GM12878 (cell line): ENCODE data around the gene ADAMTS6. TPM values are rescaled to one million over a fixed set of nuclear protein-coding genes. Genes with fewer than 3 reads are reported as not detected.

ENCODE experiments used
- ATAC-seq: fragments of 200-7000 bp; cut with Tn5 transposase; 3 replicates; pipeline ENCODE4 v1.9.1; 2020; ENCODE audit warnings: mild to moderate bottlenecking, moderate library complexity
- BruUV-seq: library from RNA; stranded (reverse); fragments of 400-500 nt; replicated peaks from 2 replicates; lab custom pipeline; 2021; lab: Mats Ljungman, UMichigan
- CTCF ChIA-PET: fragments of 300-600 bp; sonication (Branson Sonifier 250); formaldehyde crosslinking; extraction: SDS; loops from one replicate; lab custom pipeline; 2021; ENCODE audit warnings: inconsistent platforms; lab: Yijun Ruan, JAX
- POLR2A ChIA-PET: fragments of 350-600 bp; formaldehyde crosslinking; extraction: SDS; loops from one replicate; lab custom pipeline; 2021; ENCODE audit warnings: inconsistent platforms; lab: Charles Lee
- RAD21 ChIA-PET: fragments of 300-600 bp; sonication (Branson Sonifier 250); formaldehyde crosslinking; loops from one replicate; lab custom pipeline; 2023; ENCODE audit warnings: antibody characterized with exemption; ENCODE audit not compliant: unreplicated experiment; lab: Charles Lee
- SMC1A ChIA-PET: fragments of 300-600 bp; sonication (Branson Sonifier 250); formaldehyde crosslinking; loops from one replicate; lab custom pipeline; 2023; ENCODE audit not compliant: unreplicated experiment, uncharacterized antibody; lab: Charles Lee
- DNase-seq: peaks from one replicate; pipeline ENCODE4 v3.0.0-alpha.2; 2011; ENCODE audit warnings: low read depth, low spot score
- FAIRE-seq: peaks from 3 replicates; lab custom pipeline; 2011; peaks lifted over from hg19 to GRCh38; lab: Jason Lieb, UNC
- H2AFZ ChIP-seq: 2 replicates; pipeline ENCODE4 v1.6.0; 2011; ENCODE audit warnings: low read depth, low read length, control low read depth; ENCODE audit not compliant: control insufficient read depth
- H3K27ac ChIP-seq: 2 replicates; pipeline ENCODE4 v1.5.1; 2011; ENCODE audit warnings: control low read depth; ENCODE audit not compliant: control insufficient read depth, insufficient read depth
- H3K27me3 ChIP-seq, 2 experiments: replicated peaks in 1 of 2; 2 replicates each; pipeline versions ENCODE4 v1.6.0 to v1.6.1; 2011; ENCODE audit warnings: low read length in 1 of 2; ENCODE audit not compliant: control insufficient read depth in 2 of 2, insufficient read depth in 2 of 2
- H3K36me3 ChIP-seq, 2 experiments: 2 replicates each; pipeline ENCODE4 v1.5.1; 2011; ENCODE audit warnings: low read length in 1 of 2; ENCODE audit not compliant: control insufficient read depth in 2 of 2, insufficient read depth in 2 of 2
- H3K4me1 ChIP-seq: 2 replicates; pipeline ENCODE4 v1.6.1; 2011; ENCODE audit warnings: mild to moderate bottlenecking, low read length, moderate library complexity, mixed read lengths; ENCODE audit not compliant: control insufficient read depth, insufficient read depth
- H3K4me2 ChIP-seq: 2 replicates; pipeline ENCODE4 v1.6.0; 2011; ENCODE audit warnings: control low read depth; ENCODE audit not compliant: control insufficient read depth, insufficient read depth
- H3K4me3 ChIP-seq: fragments of 200-600 bp; sonication (generic); 2 replicates; pipeline ENCODE4 v1.5.1; 2016
- H3K79me2 ChIP-seq: 2 replicates; pipeline ENCODE4 v1.6.0; 2011; ENCODE audit warnings: low read length; ENCODE audit not compliant: control insufficient read depth, insufficient read depth
- H3K9ac ChIP-seq: 2 replicates; pipeline ENCODE4 v1.8.0; 2011; ENCODE audit warnings: low read length, control low read depth, mixed read lengths; ENCODE audit not compliant: control insufficient read depth, insufficient read depth
- H3K9me3 ChIP-seq: replicated peaks from 3 replicates; pipeline ENCODE4 v1.5.1; 2011; ENCODE audit warnings: mild to moderate bottlenecking, low read length; ENCODE audit not compliant: control insufficient read depth, insufficient read depth
- H4K20me1 ChIP-seq: 2 replicates; pipeline ENCODE4 v1.6.0; 2011; ENCODE audit not compliant: control insufficient read depth, insufficient read depth
- ASH2L ChIP-seq: fragments of 300-600, 200-600 bp; sonication (generic); IDR thresholded peaks from 2 replicates; pipeline ENCODE4 v1.6.1; 2017; ENCODE audit warnings: low read depth, mild to moderate bottlenecking, borderline replicate concordance
- ATF3 ChIP-seq: IDR thresholded peaks from 2 replicates; pipeline ENCODE4 v1.6.1; 2011; ENCODE audit warnings: low read depth, mild to moderate bottlenecking, low read length, moderate library complexity, borderline replicate concordance; ENCODE audit errors: extremely low read depth
- CBFB ChIP-seq: IDR thresholded peaks from 2 replicates; pipeline ENCODE4 v1.6.1; 2016; ENCODE audit warnings: antibody characterized with exemption, low read depth
- E2F8 ChIP-seq: fragments of 450-650 bp; IDR thresholded peaks from 2 replicates; pipeline ENCODE4 v1.6.1; 2018; ENCODE audit warnings: mild to moderate bottlenecking, low read depth, moderate library complexity; ENCODE audit not compliant: partially characterized antibody
- IKZF2 ChIP-seq, 2 experiments: fragments of 450-650 bp; IDR thresholded peaks; 2 replicates each; pipeline ENCODE4 v1.6.1; 2017; ENCODE audit warnings: mild to moderate bottlenecking in 2 of 2, moderate library complexity in 2 of 2
- MYB ChIP-seq: fragments of 150-350 bp; IDR thresholded peaks from 2 replicates; pipeline ENCODE4 v1.6.1; 2014; ENCODE audit warnings: mild to moderate bottlenecking, low read depth, low read length, borderline replicate concordance
- MYC ChIP-seq: IDR thresholded peaks from 2 replicates; pipeline ENCODE4 v1.6.1; 2011; ENCODE audit warnings: mild to moderate bottlenecking, low read length, moderate library complexity, inconsistent platforms; ENCODE audit not compliant: insufficient read depth, insufficient replicate concordance, insufficient read length, severe bottlenecking
- NFYA ChIP-seq: IDR thresholded peaks from 2 replicates; pipeline ENCODE4 v1.6.1; 2011; ENCODE audit warnings: low read depth, mild to moderate bottlenecking, low read length, improper control_type of control experiment, borderline replicate concordance
- POLR2A ChIP-seq: IDR thresholded peaks from 2 replicates; pipeline ENCODE4 v1.6.1; 2011; ENCODE audit warnings: low read depth, mild to moderate bottlenecking, low read length
- POLR2AphosphoS2 ChIP-seq: IDR thresholded peaks from 2 replicates; pipeline ENCODE4 v1.6.1; 2011; ENCODE audit warnings: low read depth, mild to moderate bottlenecking, low read length, improper control_type of control experiment, moderate library complexity
- SIN3A ChIP-seq: IDR thresholded peaks from 2 replicates; pipeline ENCODE4 v1.6.1; 2012; ENCODE audit warnings: low read depth, low read length, improper control_type of control experiment
- SMC3 ChIP-seq: IDR thresholded peaks from 2 replicates; pipeline ENCODE4 v1.6.1; 2011; ENCODE audit warnings: low read length, improper control_type of control experiment, borderline replicate concordance
- SP1 ChIP-seq: IDR thresholded peaks from one replicate; pipeline ENCODE4 v1.6.1; 2011; ENCODE audit warnings: low read depth, low read length
- SPI1 ChIP-seq: IDR thresholded peaks from 2 replicates; pipeline ENCODE4 v1.6.1; 2011; ENCODE audit warnings: low read depth, mild to moderate bottlenecking, low read length, moderate library complexity, borderline replicate concordance; ENCODE audit not compliant: insufficient read depth
- SRF ChIP-seq, 2 experiments: IDR thresholded peaks; 2 replicates each; pipeline ENCODE4 v1.6.1; 2011; ENCODE audit warnings: low read depth in 2 of 2, low read length in 2 of 2, mild to moderate bottlenecking in 1 of 2, moderate library complexity in 1 of 2
- TCF12 ChIP-seq: IDR thresholded peaks from 2 replicates; pipeline ENCODE4 v1.6.1; 2011; ENCODE audit warnings: low read depth, mild to moderate bottlenecking, low read length
- YBX1 ChIP-seq: fragments of 450-650 bp; IDR thresholded peaks from 2 replicates; pipeline ENCODE4 v1.6.1; 2016; ENCODE audit warnings: antibody characterized with exemption
- ZBED1 ChIP-seq: IDR thresholded peaks from 2 replicates; pipeline ENCODE4 v1.6.1; 2016; ENCODE audit warnings: borderline replicate concordance
- WGBS: methylation state at CpG from one replicate; pipeline ENCODE4 v1.1.6; 2016; ENCODE audit warnings: low lambda C conversion rate; ENCODE audit not compliant: insufficient replicate concordance, insufficient coverage; ENCODE audit errors: missing lambda C conversion rate; 5-methylcytosine and 5-hydroxymethylcytosine counted together
- in situ Hi-C: fragments of 300-500 bp; cut with MboI; formaldehyde crosslinking; loops from 9 replicates; pipeline ENCODE4 v1.14.3; 2018; ENCODE audit warnings: mixed read lengths
- intact Hi-C: fragments of 100-400 bp; cut with micrococcal nuclease; formaldehyde crosslinking; loops from one replicate; pipeline ENCODE4 v1.14.2; 2022; ENCODE audit not compliant: unreplicated experiment
- polyA plus RNA-seq, 11 experiments: library from polyadenylated mRNA; depleted of rRNA in 4 of 11; unstranded in 6 of 11; stranded (reverse) in 5 of 11; fragments of >200 nt; fragmentation: Nextera tagmentation in 4 of 11; fragmentation: Illumina TruSeq in 1 of 11; extraction: Ambion mirVana in 4 of 11; extraction: Trizol in 1 of 11; gene quantifications; 1 replicate in 1 of 11; 2 replicates in 10 of 11; pipeline versions ENCODE4 v1.2.1 to v1.2.3, GENCODE V29; 2011 to 2016; ENCODE audit warnings: inconsistent platforms in 2 of 11, missing spikeins in 2 of 11, low read depth in 1 of 11
- total RNA-seq, 4 experiments: library from RNA; depleted of rRNA in 3 of 4; stranded (reverse); fragments of >200 nt in 3 of 4; fragmentation: Illumina TruSeq in 1 of 4; extraction: Trizol in 1 of 4; gene quantifications; 2 replicates each; pipeline versions ENCODE4 v1.2.1 to v1.2.3, GENCODE V29; 2013 to 2021
- TF ChIP-seq, protein P1 (sequence below): IDR thresholded peaks from 2 replicates; pipeline ENCODE4 v1.6.1; 2011; ENCODE audit warnings: borderline replicate concordance, low read depth, mild to moderate bottlenecking, moderate library complexity, low read length; ENCODE audit not compliant: insufficient read depth, poor library complexity, severe bottlenecking

ADAMTS6 gene
- total and polyA plus RNA-seq, 10 of the 15 experiments (the other 5 are each of a cell fraction or from before 2014, with no cell fraction given) = 1.1 to 12.3 (median 6.5) TPM

DNA sequence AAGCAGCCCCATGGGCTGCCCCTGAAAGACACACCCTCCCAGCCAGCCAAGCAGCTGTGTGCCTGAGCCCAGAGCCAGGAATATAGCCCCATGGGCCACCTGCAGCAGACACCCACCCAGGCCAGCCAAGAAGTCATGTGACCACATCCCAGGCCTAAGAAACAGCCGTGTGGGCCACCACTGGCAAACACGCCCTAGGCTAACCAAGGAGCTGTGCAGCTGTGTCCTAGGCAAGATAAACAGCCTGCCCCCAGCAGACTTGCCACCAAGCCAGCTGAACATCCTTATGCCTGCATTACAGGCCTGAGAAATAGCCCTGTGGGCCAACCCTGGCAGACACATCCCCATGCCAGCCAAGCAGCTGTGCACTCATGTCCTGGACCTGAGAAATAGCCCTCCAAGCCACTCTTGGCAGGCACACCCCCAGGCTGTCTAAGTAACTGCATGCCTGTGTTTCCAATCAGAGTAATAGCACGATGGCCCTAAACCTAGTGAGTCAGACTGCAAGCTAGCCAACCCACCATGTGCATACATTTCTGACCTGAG is 143.0 kb downstream of the ADAMTS6 start:
- POLR2A ChIA-PET = no interaction called here

More for the DNA sequence above, 143.0 kb downstream of the ADAMTS6 start:
- TF ChIP-seq NFYA (no peak), SMC3 (no peak), ATF3 (no peak), E2F8 (no peak), ZBED1 (no peak), IKZF2 (IDR thresholded peaks at IDR 0.05) (no peak), SPI1 (no peak), MYC (no peak), SRF (IDR thresholded peaks at IDR 0.05; ENCODE audit: low read depth in 2 of 2, low read length in 2 of 2) (no peak), ASH2L (no peak), MYB (no peak), SP1 (no peak), CBFB (no peak), SIN3A (no peak), YBX1 (no peak), POLR2AphosphoS2 (no peak), TCF12 (no peak), POLR2A (no peak)
- TF ChIP-seq, protein P1, sequence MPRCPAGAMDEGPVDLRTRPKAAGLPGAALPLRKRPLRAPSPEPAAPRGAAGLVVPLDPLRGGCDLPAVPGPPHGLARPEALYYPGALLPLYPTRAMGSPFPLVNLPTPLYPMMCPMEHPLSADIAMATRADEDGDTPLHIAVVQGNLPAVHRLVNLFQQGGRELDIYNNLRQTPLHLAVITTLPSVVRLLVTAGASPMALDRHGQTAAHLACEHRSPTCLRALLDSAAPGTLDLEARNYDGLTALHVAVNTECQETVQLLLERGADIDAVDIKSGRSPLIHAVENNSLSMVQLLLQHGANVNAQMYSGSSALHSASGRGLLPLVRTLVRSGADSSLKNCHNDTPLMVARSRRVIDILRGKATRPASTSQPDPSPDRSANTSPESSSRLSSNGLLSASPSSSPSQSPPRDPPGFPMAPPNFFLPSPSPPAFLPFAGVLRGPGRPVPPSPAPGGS = no peak
- CTCF ChIA-PET = no interaction called here
- Histone ChIP-seq H3K27ac (no peak overlapping the region), H3K27me3 (no peaks in the 10 kb centered on the region), H2AFZ (no peak overlapping the region), H3K4me1 (no peaks in the 10 kb centered on the region), H3K9ac (no peak overlapping the region), H4K20me1 (no peaks in the 10 kb centered on the region), H3K9me3 (peaks cover 2% of the 10 kb centered on the region; the same call in 2 of the 3 replicates), H3K79me2 (no peaks in the 10 kb centered on the region), H3K36me3 (no peaks in the 10 kb centered on the region), H3K4me2 (no peak overlapping the region), H3K4me3 (no peak overlapping the region)
- FAIRE-seq (no peak), ATAC-seq (no peak), DNase-seq (no peak)
- intact Hi-C loops = no loop called here
- RAD21 ChIA-PET = no interaction called here
- SMC1A ChIA-PET = no interaction called here
- WGBS = 20% methylated on average over 3 of the region's 3 CpGs
- BruUV-seq = no TSS peak
- in situ Hi-C loops = no loop called here
